HepG2 (cell line): ENCODE data around the gene RAD51D. TPM values are rescaled to one million over a fixed set of nuclear protein-coding genes. Genes with fewer than 3 reads are reported as not detected.

Source experiments
- ARNTL ChIP-seq: sonication (generic); formaldehyde crosslinking; IDR thresholded peaks from 2 replicates; pipeline ENCODE4 v1.4.0; 2020; ENCODE audit warnings: mild to moderate bottlenecking, missing genetic modification reagents
- BHLHE40 ChIP-seq: IDR thresholded peaks from 2 replicates; pipeline ENCODE4 v1.6.1; 2011; ENCODE audit warnings: low read length, improper control_type of control experiment
- BORCS8-MEF2B ChIP-seq: sonication (generic); formaldehyde crosslinking; IDR thresholded peaks from 2 replicates; pipeline ENCODE4 v1.8.0; 2022; ENCODE audit warnings: mild to moderate bottlenecking, missing genetic modification reagents
- DNMT3B ChIP-seq: conservative IDR thresholded peaks from 2 replicates; pipeline ENCODE4 v1.6.1; 2016; ENCODE audit warnings: missing biosample characterization, control low read depth
- ELF1 ChIP-seq: sonication (generic); formaldehyde crosslinking; IDR thresholded peaks from 2 replicates; pipeline ENCODE4 v1.4.0; 2020; ENCODE audit warnings: missing genetic modification reagents
- FIP1L1 ChIP-seq: fragments of 200-400 bp; formaldehyde crosslinking; IDR thresholded peaks from 2 replicates; pipeline ENCODE4 v1.6.1; 2018; ENCODE audit warnings: low read depth, mild to moderate bottlenecking, low read length, moderate library complexity, borderline replicate concordance; ENCODE audit not compliant: insufficient read depth
- FOXJ3 ChIP-seq: sonication (generic); formaldehyde crosslinking; IDR thresholded peaks from 2 replicates; pipeline ENCODE4 v1.4.0; 2020; ENCODE audit warnings: missing genetic modification reagents, mild to moderate bottlenecking, borderline replicate concordance
- HNF4A ChIP-seq: sonication (generic); formaldehyde crosslinking; IDR thresholded peaks from 2 replicates; pipeline ENCODE4 v1.4.0; 2020; ENCODE audit warnings: missing genetic modification reagents
- KLF11 ChIP-seq: IDR thresholded peaks from 2 replicates; pipeline ENCODE4 v1.6.1; 2016; ENCODE audit warnings: missing compliant biosample characterization
- MAZ ChIP-seq, 2 experiments: sonication (generic) in 1 of 2; formaldehyde crosslinking in 1 of 2; IDR thresholded peaks; 2 replicates each; pipeline versions ENCODE4 v1.5.0 to v1.6.1; 2012 to 2020; ENCODE audit warnings: low read depth in 2 of 2, mild to moderate bottlenecking in 2 of 2, borderline replicate concordance in 1 of 2, improper control_type of control experiment in 1 of 2, low read length in 1 of 2, missing genetic modification reagents in 1 of 2, moderate library complexity in 1 of 2
- MEIS2 ChIP-seq: sonication (generic); formaldehyde crosslinking; IDR thresholded peaks from 2 replicates; pipeline ENCODE4 v1.9.0; 2021; ENCODE audit warnings: mild to moderate bottlenecking, missing genetic modification reagents
- MTA1 ChIP-seq: sonication (generic); formaldehyde crosslinking; IDR thresholded peaks from 2 replicates; pipeline ENCODE4 v1.4.0; 2020; ENCODE audit warnings: missing genetic modification reagents, mild to moderate bottlenecking, borderline replicate concordance
- MTF2 ChIP-seq: sonication (generic); formaldehyde crosslinking; IDR thresholded peaks from 2 replicates; pipeline ENCODE4 v1.5.0; 2020; ENCODE audit warnings: missing genetic modification reagents, borderline replicate concordance
- MYC ChIP-seq: sonication (generic); formaldehyde crosslinking; IDR thresholded peaks from 2 replicates; pipeline ENCODE4 v1.9.0; 2021; ENCODE audit warnings: missing genetic modification reagents, borderline replicate concordance
- NCOA2 ChIP-seq: sonication (generic); formaldehyde crosslinking; IDR thresholded peaks from 2 replicates; pipeline ENCODE4 v1.8.0; 2022; ENCODE audit warnings: inconsistent platforms
- NCOA5 ChIP-seq: sonication (generic); formaldehyde crosslinking; IDR thresholded peaks from 2 replicates; pipeline ENCODE4 v1.4.0; 2020; ENCODE audit warnings: missing genetic modification reagents
- NFKBIZ ChIP-seq: IDR thresholded peaks from 2 replicates; pipeline ENCODE4 v1.6.1; 2018; ENCODE audit warnings: missing genetic modification reagents, missing compliant biosample characterization
- PHB2 ChIP-seq: fragments of 450-650 bp; IDR thresholded peaks from 2 replicates; pipeline ENCODE4 v1.6.1; 2018; ENCODE audit not compliant: partially characterized antibody
- PHF20 ChIP-seq: sonication (generic); formaldehyde crosslinking; IDR thresholded peaks from 2 replicates; pipeline ENCODE4 v1.5.0; 2020; ENCODE audit warnings: mild to moderate bottlenecking, missing genetic modification reagents
- SAFB2 ChIP-seq: sonication (generic); formaldehyde crosslinking; IDR thresholded peaks from 2 replicates; pipeline ENCODE4 v1.5.1; 2020; ENCODE audit warnings: missing genetic modification reagents, low read depth, mild to moderate bottlenecking, borderline replicate concordance
- YEATS2 ChIP-seq: sonication (generic); formaldehyde crosslinking; IDR thresholded peaks from 2 replicates; pipeline ENCODE4 v1.4.0; 2020; ENCODE audit warnings: missing genetic modification reagents, borderline replicate concordance
- ZFP36 ChIP-seq: fragments of 150-350 bp; IDR thresholded peaks from 2 replicates; pipeline ENCODE4 v1.6.1; 2018; ENCODE audit warnings: borderline replicate concordance, low read length, low read depth; ENCODE audit not compliant: partially characterized antibody
- ZNF160 ChIP-seq: sonication (generic); formaldehyde crosslinking; IDR thresholded peaks from 2 replicates; pipeline ENCODE4 v1.8.0; 2022; ENCODE audit warnings: mild to moderate bottlenecking, inconsistent platforms, missing genetic modification reagents
- ZNF20 ChIP-seq: sonication (generic); formaldehyde crosslinking; IDR thresholded peaks from 2 replicates; pipeline ENCODE4 v1.4.0; 2020; ENCODE audit warnings: mild to moderate bottlenecking, moderate library complexity, missing genetic modification reagents
- ZNF251 ChIP-seq: sonication (generic); formaldehyde crosslinking; IDR thresholded peaks from 2 replicates; pipeline ENCODE4 v1.9.0; 2021; ENCODE audit warnings: mild to moderate bottlenecking, missing genetic modification reagents
- ZNF264 ChIP-seq: sonication (generic); formaldehyde crosslinking; IDR thresholded peaks from 2 replicates; pipeline ENCODE4 v1.4.0; 2020; ENCODE audit warnings: missing genetic modification reagents
- ZNF430 ChIP-seq: sonication (generic); formaldehyde crosslinking; IDR thresholded peaks from 2 replicates; pipeline ENCODE4 v1.9.0; 2021; ENCODE audit warnings: mild to moderate bottlenecking, missing genetic modification reagents
- ZNF446 ChIP-seq: sonication (generic); formaldehyde crosslinking; IDR thresholded peaks from 2 replicates; pipeline ENCODE4 v1.5.0; 2020; ENCODE audit warnings: mild to moderate bottlenecking, missing genetic modification reagents
- ZNF451 ChIP-seq: sonication (generic); formaldehyde crosslinking; IDR thresholded peaks from 2 replicates; pipeline ENCODE4 v1.5.0; 2020; ENCODE audit warnings: mild to moderate bottlenecking, missing genetic modification reagents
- ZNF530 ChIP-seq: sonication (generic); formaldehyde crosslinking; IDR thresholded peaks from 2 replicates; pipeline ENCODE4 v1.5.0; 2020; ENCODE audit warnings: low read depth, mild to moderate bottlenecking, missing genetic modification reagents
- ZNF713 ChIP-seq: sonication (generic); formaldehyde crosslinking; IDR thresholded peaks from 2 replicates; pipeline ENCODE4 v1.4.0; 2020; ENCODE audit warnings: mild to moderate bottlenecking, missing genetic modification reagents
- ZNF780A ChIP-seq: sonication (generic); formaldehyde crosslinking; IDR thresholded peaks from 2 replicates; pipeline ENCODE4 v1.8.0; 2022; ENCODE audit warnings: mild to moderate bottlenecking, missing genetic modification reagents, moderate library complexity
- polyA plus RNA-seq, 8 experiments: library from polyadenylated mRNA; depleted of rRNA in 3 of 8; stranded (reverse) in 7 of 8; unstranded in 1 of 8; fragments of >200 nt; fragmentation: Illumina TruSeq in 4 of 8; extraction: Trizol in 4 of 8; gene quantifications; 2 replicates each; pipeline versions ENCODE4 v1.2.1 to v1.2.3, GENCODE V29; 2011 to 2016; ENCODE audit warnings: low read depth in 4 of 8, missing spikeins in 1 of 8, mixed read lengths in 1 of 8; ENCODE audit not compliant: insufficient read depth in 1 of 8
- total RNA-seq, 5 experiments: library from RNA; depleted of rRNA; stranded (reverse); fragments of >200 nt; fragmentation: Illumina TruSeq; extraction: Trizol; gene quantifications; 2 replicates each; pipeline ENCODE4 v1.2.3, GENCODE V29; 2016; ENCODE audit warnings: low read depth in 1 of 5
- TF ChIP-seq, protein P1 (sequence below): sonication (generic); formaldehyde crosslinking; IDR thresholded peaks from 2 replicates; pipeline ENCODE4 v1.4.0; 2020; ENCODE audit warnings: missing genetic modification reagents

The RAD51D gene
- total and polyA plus RNA-seq, 2 of the 13 experiments (the other 11 are each of a cell fraction or from before 2014, with no cell fraction given), result 6.7 to 13.1 TPM

DNA sequence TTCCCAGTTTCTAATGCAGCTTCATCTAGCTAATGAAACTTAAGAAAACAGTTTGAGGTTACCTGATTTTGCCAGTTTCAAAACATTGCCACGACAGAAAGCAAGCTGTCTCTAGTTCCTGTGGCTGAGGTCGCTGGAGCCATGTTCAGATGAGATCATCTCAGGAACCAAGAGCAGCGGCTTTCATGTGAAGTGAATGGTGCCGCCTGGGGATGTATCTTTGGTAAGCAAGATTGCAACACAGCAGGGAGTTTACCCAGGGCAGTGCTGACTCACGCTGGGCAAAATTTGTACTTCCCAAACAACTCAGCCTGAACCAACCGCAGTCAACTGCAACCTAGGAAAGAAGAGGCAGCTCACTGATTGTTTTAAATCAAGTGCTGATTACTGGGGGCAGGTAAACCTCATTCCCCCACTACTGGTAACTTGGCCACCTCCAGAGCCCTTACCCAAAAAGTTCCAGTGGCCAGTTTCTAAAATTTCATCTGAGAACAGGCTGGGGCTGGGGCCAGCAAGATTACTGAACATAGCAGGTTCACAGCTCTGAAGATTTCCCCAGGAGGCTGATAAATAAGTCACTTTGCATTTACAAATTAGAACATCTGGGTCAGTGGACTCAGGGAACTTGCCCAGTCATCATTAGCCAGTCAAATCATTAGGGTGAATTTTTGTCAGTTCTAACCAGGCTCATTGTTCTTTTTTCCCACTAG, 56.0 kb downstream of the RAD51D start, which contains the start of gene RFFL (continued):
- TF ChIP-seq ZNF20 (CRISPR knock-in tag) (peak; percentile 90; the same call in 1 of the 2 replicates), MTA1 (CRISPR knock-in tag) (0 out of 2 replicates have a peak, but pooled peaks have one; percentile 40), DNMT3B (CRISPR knock-in tag) (no peak; the same call in 1 of the 2 replicates), ZNF451 (0 out of 2 replicates have a peak, but pooled peaks have one; percentile 28), MAZ (IDR thresholded peaks at IDR 0.05; ENCODE audit: borderline replicate concordance, low read depth, low read length) (no peak), MAZ (CRISPR knock-in tag; IDR thresholded peaks at IDR 0.05; ENCODE audit: low read depth) (0 out of 2 replicates have a peak, but pooled peaks have one; percentile 57), MYC (CRISPR knock-in tag) (peak; percentile 73; the same call in 1 of the 2 replicates), ZNF160 (CRISPR knock-in tag) (0 out of 2 replicates have a peak, but pooled peaks have one; percentile 71), ZNF430 (peak; percentile 50; the same call in 1 of the 2 replicates), ZNF251 (CRISPR knock-in tag) (no peak), SAFB2 (CRISPR knock-in tag) (no peak), NCOA5 (CRISPR knock-in tag) (no peak), ELF1 (CRISPR knock-in tag) (peak; percentile 48; the same call in 1 of the 2 replicates), PHB2 (no peak), ZNF530 (CRISPR knock-in tag) (no peak), KLF11 (CRISPR knock-in tag) (no peak), PHF20 (CRISPR knock-in tag) (0 out of 2 replicates have a peak, but pooled peaks have one; percentile 30), BORCS8-MEF2B (peak; percentile 52; the same call in 1 of the 2 replicates), NCOA2 (CRISPR knock-in tag) (peak; percentile 89), FOXJ3 (CRISPR knock-in tag) (peak; percentile 88), ARNTL (CRISPR knock-in tag) (peak; percentile 59), HNF4A (CRISPR knock-in tag) (peak; percentile 76), FIP1L1 (no peak), ZNF264 (peak; percentile 87), ZFP36 (no peak), ZNF446 (no peak), MTF2 (CRISPR knock-in tag) (no peak), ZNF713 (CRISPR knock-in tag) (no peak), BHLHE40 (no peak), ZNF780A (CRISPR knock-in tag) (no peak), MEIS2 (no peak), NFKBIZ (CRISPR knock-in tag) (peak; percentile 54; the same call in 1 of the 2 replicates), YEATS2 (peak; percentile 46; the same call in 1 of the 2 replicates)
- TF ChIP-seq, protein P1, sequence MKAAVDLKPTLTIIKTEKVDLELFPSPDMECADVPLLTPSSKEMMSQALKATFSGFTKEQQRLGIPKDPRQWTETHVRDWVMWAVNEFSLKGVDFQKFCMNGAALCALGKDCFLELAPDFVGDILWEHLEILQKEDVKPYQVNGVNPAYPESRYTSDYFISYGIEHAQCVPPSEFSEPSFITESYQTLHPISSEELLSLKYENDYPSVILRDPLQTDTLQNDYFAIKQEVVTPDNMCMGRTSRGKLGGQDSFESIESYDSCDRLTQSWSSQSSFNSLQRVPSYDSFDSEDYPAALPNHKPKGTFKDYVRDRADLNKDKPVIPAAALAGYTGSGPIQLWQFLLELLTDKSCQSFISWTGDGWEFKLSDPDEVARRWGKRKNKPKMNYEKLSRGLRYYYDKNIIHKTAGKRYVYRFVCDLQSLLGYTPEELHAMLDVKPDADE (CRISPR knock-in tag), result no peak
